ENCODE data around the gene ZFHX2. TPM values are rescaled to one million over a fixed set of nuclear protein-coding genes. Genes with fewer than 3 reads are reported as not detected.

The ZFHX2 gene
- total and polyA plus RNA-seq, 4 experiments from 2014 or later, result 0.35 to 0.36 TPM; not detected in 2

DNA sequence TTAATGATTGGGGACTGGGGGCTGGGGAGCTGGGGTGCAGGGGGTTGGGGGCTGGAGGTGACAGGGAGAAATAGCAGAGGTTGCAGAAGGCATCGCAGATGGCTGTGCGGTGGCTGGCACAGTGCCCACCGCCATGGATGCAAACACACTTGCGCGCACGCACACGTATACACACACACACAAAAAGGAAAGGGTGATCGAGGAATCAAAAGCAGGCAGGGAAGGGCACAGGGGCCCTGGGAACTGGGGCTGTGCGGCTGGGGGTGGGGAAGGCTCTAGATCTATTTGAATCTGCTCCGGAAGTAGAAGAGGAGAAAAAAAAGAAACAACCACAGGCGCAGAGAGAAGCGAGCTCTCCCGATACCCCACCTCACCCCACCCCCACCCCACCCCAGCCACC is 39.4 kb downstream of the ZFHX2 start:
- Mint-ChIP-seq H3K27ac (peak overlapping the region in 3 of 7 donors; percentile 21 to 62 (median 52)), H3K4me3 (peak overlapping the region; percentile 71 to 89 (median 82)), H3K27me3 (no peaks in the 10 kb centered on the region), H3K36me3 (peaks cover 0 to 6% of the 10 kb centered on the region in 2 donors), H3K4me1 (peaks cover 2 to 11% (median 6%) of the 10 kb centered on the region in 4 donors), H3K9me3 (peaks cover 0 to 2% (median 0%) of the 10 kb centered on the region in 8 donors)
- ChIA-PET CTCF (ENCODE audit: partially characterized antibody) (no interaction called here), POLR2A (ENCODE audit: partially characterized antibody) (no interaction called here)
- Histone ChIP-seq H3K27ac (ENCODE audit: low read depth, low read length) (no peak overlapping the region), H3K27me3 (ENCODE audit: insufficient read depth, low read length) (no peaks in the 10 kb centered on the region), H3K9me3 (ENCODE audit: control insufficient read depth in 1 of 2, low read length in 2 of 2) (no peaks in the 10 kb centered on the region), H3K36me3 (ENCODE audit: insufficient read depth, low read length) (no peaks in the 10 kb centered on the region), H3K4me1 (ENCODE audit: insufficient read depth, low read length) (peaks cover 5% of the 10 kb centered on the region), H3K4me3 (ENCODE audit: low read length in 2 of 2) (no peak overlapping the region)
- intact Hi-C loops (cut with micrococcal nuclease), result no loop called here
- DNase-seq, result peak in 3 of 5 donors; percentile 1 to 3 (median 2)

DNA sequence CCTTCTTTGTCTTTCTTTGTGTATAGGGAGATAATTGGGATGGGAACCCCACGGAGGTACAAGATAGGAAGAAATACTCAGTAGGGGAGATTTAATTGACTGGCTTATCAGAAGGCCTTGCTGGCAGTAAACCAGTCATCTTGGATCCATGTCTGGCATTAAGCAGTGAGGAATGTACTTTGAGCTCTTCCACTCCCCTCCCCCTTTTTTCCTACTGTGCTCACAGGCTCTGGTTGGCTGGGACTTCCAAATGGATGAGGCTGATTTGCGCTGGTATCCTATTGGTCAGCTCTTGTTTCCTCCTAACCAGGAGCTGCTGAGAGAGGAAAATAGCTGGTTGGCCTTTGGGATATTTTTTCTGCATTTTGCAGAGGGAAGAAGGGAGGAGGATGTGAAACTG is 57.3 kb downstream of the ZFHX2 start:
- no peak overlapping the region for H3K4me3 Mint-ChIP-seq
- POLR2A ChIA-PET (ENCODE audit: partially characterized antibody), result no interaction called here
- H3K4me1 Mint-ChIP-seq, result no peaks in the 10 kb centered on the region
- CTCF ChIA-PET (ENCODE audit: partially characterized antibody), result no interaction called here
- no peak overlapping the region for H3K4me3 ChIP-seq (ENCODE audit: low read length in 2 of 2)
- no peaks in the 10 kb centered on the region for H3K27me3 Mint-ChIP-seq
- H3K27ac ChIP-seq (ENCODE audit: low read depth, low read length), result no peak overlapping the region
- DNase-seq, result no peak
- H3K36me3 ChIP-seq (ENCODE audit: insufficient read depth, low read length), result no peaks in the 10 kb centered on the region
- H3K9me3 ChIP-seq (ENCODE audit: control insufficient read depth in 1 of 2, low read length in 2 of 2), result no peaks in the 10 kb centered on the region
- no peaks in the 10 kb centered on the region for H3K9me3 Mint-ChIP-seq
- no peaks in the 10 kb centered on the region for H3K4me1 ChIP-seq (ENCODE audit: insufficient read depth, low read length)
- H3K27ac Mint-ChIP-seq, result no peak overlapping the region
- intact Hi-C loops (cut with micrococcal nuclease), result no loop called here
- no peaks in the 10 kb centered on the region for H3K27me3 ChIP-seq (ENCODE audit: insufficient read depth, low read length)
- H3K36me3 Mint-ChIP-seq, result peaks cover 0 to 21% of the 10 kb centered on the region in 2 donors

DNA sequence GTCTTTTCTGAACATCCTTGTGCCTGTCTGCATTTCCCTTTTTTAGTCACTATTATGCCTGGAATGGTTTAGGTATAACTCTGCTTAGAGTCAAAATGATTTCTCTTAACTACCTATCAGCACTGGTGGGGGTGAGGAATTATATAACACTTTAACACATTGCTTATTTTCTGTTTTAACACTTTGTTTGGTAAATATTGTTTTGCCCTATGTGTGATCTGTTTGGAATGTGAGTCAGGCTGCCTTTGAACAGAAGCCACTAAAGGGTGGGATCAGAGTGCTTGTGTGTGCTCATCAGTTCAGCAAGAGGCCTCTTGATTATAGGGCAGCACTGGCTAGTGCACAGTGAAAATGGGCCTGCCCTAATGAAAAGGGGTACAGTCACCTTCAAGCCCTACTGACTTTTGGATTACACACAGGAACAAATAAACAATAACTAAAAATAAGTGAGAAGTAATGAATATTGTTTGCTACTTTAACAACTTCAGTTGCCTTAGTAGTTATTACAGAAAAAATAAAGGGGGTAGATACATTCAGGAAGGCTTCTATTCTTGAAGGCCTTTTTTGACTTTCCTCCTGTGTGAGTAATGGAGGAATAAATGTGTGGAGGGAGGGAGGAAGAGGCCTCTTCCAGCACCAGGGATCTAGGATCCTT is 58.8 kb downstream of the ZFHX2 start:
- no peak overlapping the region for H3K4me3 Mint-ChIP-seq
- no peak for DNase-seq
- CTCF ChIA-PET (ENCODE audit: partially characterized antibody), result no interaction called here
- peaks cover 5 to 21% of the 10 kb centered on the region in 2 donors for H3K36me3 Mint-ChIP-seq
- no peak overlapping the region for H3K4me3 ChIP-seq (ENCODE audit: low read length in 2 of 2)
- no peaks in the 10 kb centered on the region for H3K4me1 ChIP-seq (ENCODE audit: insufficient read depth, low read length)
- H3K9me3 Mint-ChIP-seq, result no peaks in the 10 kb centered on the region
- POLR2A ChIA-PET (ENCODE audit: partially characterized antibody), result no interaction called here
- H3K4me1 Mint-ChIP-seq, result no peaks in the 10 kb centered on the region
- no peaks in the 10 kb centered on the region for H3K9me3 ChIP-seq (ENCODE audit: control insufficient read depth in 1 of 2, low read length in 2 of 2)
- H3K27ac ChIP-seq (ENCODE audit: low read depth, low read length), result no peak overlapping the region
- H3K27ac Mint-ChIP-seq, result peak overlapping the region in 1 of 7 donors; percentile 40
- no peaks in the 10 kb centered on the region for H3K36me3 ChIP-seq (ENCODE audit: insufficient read depth, low read length)
- H3K27me3 ChIP-seq (ENCODE audit: insufficient read depth, low read length), result no peaks in the 10 kb centered on the region
- H3K27me3 Mint-ChIP-seq, result no peaks in the 10 kb centered on the region
- intact Hi-C loops (cut with micrococcal nuclease), result no loop called here

DNA sequence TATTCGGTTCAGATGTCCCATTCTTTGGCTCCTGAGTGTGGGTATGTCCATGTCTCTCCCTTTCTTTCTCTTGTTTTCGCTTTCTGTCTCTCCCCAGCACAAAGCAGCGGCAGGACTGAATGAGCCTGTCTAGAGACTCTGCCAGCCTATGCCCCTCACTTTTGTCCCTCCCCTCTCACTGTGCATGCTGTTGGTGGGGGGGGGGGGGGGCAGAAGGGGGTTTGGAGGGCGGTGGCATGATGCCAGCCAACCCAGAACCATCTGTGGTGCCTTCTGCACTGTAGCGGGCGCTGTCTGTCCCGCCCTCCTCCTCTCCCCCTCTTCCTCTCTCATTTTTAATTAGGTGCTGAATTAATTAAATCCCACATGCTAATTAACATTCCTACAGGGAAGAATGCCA is 64.3 kb downstream of the ZFHX2 start:
- no peaks in the 10 kb centered on the region for H3K27me3 Mint-ChIP-seq
- no peak for DNase-seq
- no peaks in the 10 kb centered on the region for H3K9me3 Mint-ChIP-seq
- Histone ChIP-seq H3K36me3 (ENCODE audit: insufficient read depth, low read length) (peaks cover 12% of the 10 kb centered on the region), H3K9me3 (ENCODE audit: control insufficient read depth in 1 of 2, low read length in 2 of 2) (no peaks in the 10 kb centered on the region), H3K4me3 (ENCODE audit: low read length in 2 of 2) (no peak overlapping the region), H3K27ac (ENCODE audit: low read depth, low read length) (no peak overlapping the region), H3K27me3 (ENCODE audit: insufficient read depth, low read length) (no peaks in the 10 kb centered on the region), H3K4me1 (ENCODE audit: insufficient read depth, low read length) (no peaks in the 10 kb centered on the region)
- ChIA-PET POLR2A (ENCODE audit: partially characterized antibody) (no interaction called here), CTCF (ENCODE audit: partially characterized antibody) (interaction anchor here (1.4 kb wide), 1 partner anchor 9 kb away, joined by 3 read pairs; no protein-coding TSS in a partner anchor)
- intact Hi-C loops (cut with micrococcal nuclease), result no loop called here
- no peak overlapping the region for H3K27ac Mint-ChIP-seq
- peaks cover 0 to 4% (median 0%) of the 10 kb centered on the region in 4 donors for H3K4me1 Mint-ChIP-seq
- peaks cover 34 to 40% of the 10 kb centered on the region in 2 donors for H3K36me3 Mint-ChIP-seq
- no peak overlapping the region for H3K4me3 Mint-ChIP-seq

DNA sequence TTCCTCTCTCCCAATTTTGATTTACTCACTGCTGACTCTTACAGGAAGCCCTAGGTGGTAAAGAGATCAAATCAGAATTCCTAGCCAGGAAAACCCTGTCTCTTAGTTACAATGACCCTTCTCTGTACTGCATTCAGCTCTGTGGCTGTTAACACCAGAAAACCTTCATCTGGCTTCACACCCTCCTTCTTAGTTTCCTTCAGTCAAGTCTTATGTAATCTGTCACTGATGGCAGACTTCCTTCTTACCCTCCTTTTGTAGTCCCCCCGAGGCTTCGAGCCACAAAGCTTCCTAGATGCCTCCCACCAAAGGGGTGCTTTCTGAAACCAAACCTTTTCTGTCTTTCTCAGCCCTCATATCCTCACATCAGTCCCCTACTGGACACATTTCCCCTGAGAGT is 65.5 kb downstream of the ZFHX2 start:
- no peak overlapping the region for H3K27ac Mint-ChIP-seq
- no peaks in the 10 kb centered on the region for H3K9me3 Mint-ChIP-seq
- no peaks in the 10 kb centered on the region for H3K4me1 ChIP-seq (ENCODE audit: insufficient read depth, low read length)
- CTCF ChIA-PET (ENCODE audit: partially characterized antibody), result interaction anchor here (4.3 kb wide), 1 partner anchor 73 kb away, joined by 22 read pairs; no protein-coding TSS in a partner anchor
- H3K4me3 Mint-ChIP-seq, result no peak overlapping the region
- no peaks in the 10 kb centered on the region for H3K27me3 Mint-ChIP-seq
- H3K9me3 ChIP-seq (ENCODE audit: control insufficient read depth in 1 of 2, low read length in 2 of 2), result no peaks in the 10 kb centered on the region
- H3K27ac ChIP-seq (ENCODE audit: low read depth, low read length), result no peak overlapping the region
- no peak for DNase-seq
- no peak overlapping the region for H3K4me3 ChIP-seq (ENCODE audit: low read length in 2 of 2)
- peaks cover 12% of the 10 kb centered on the region for H3K36me3 ChIP-seq (ENCODE audit: insufficient read depth, low read length)
- intact Hi-C loops (cut with micrococcal nuclease), result no loop called here
- POLR2A ChIA-PET (ENCODE audit: partially characterized antibody), result no interaction called here
- peaks cover 42 to 44% of the 10 kb centered on the region in 2 donors for H3K36me3 Mint-ChIP-seq
- peaks cover 0 to 4% (median 1%) of the 10 kb centered on the region in 4 donors for H3K4me1 Mint-ChIP-seq
- H3K27me3 ChIP-seq (ENCODE audit: insufficient read depth, low read length), result no peaks in the 10 kb centered on the region

DNA sequence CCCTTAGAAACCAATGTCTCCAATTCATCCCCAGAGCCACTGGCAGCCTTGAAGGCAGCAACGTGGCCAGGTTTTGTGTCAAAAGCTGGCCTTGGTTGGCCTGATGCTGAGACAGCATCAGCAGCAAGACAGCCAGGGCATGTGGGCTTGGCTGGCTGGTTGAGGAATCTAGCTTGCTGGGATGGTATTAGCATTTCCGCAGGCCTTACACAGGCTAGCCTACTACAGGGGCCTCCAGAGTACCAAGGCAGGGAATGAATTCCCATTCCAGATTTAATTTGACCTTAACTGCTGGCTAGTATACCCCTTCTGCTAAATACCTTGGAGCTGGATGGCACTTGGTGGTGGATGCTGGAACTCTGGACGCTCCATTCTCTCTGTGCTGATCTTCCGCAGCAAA is 66.2 kb downstream of the ZFHX2 start:
- Histone ChIP-seq H3K27me3 (ENCODE audit: insufficient read depth, low read length) (no peaks in the 10 kb centered on the region), H3K9me3 (ENCODE audit: control insufficient read depth in 1 of 2, low read length in 2 of 2) (no peaks in the 10 kb centered on the region), H3K4me3 (ENCODE audit: low read length in 2 of 2) (no peak overlapping the region), H3K4me1 (ENCODE audit: insufficient read depth, low read length) (no peaks in the 10 kb centered on the region), H3K36me3 (ENCODE audit: insufficient read depth, low read length) (peaks cover 12% of the 10 kb centered on the region), H3K27ac (ENCODE audit: low read depth, low read length) (no peak overlapping the region)
- H3K36me3 Mint-ChIP-seq, result peaks cover 43 to 48% of the 10 kb centered on the region in 2 donors
- no peaks in the 10 kb centered on the region for H3K27me3 Mint-ChIP-seq
- no peaks in the 10 kb centered on the region for H3K9me3 Mint-ChIP-seq
- CTCF ChIA-PET (ENCODE audit: partially characterized antibody), result interaction anchor here (1.7 to 4.3 kb wide), 2 partner anchors 56 to 74 kb away, joined by 4 to 22 read pairs; no protein-coding TSS in a partner anchor
- no peak overlapping the region for H3K4me3 Mint-ChIP-seq
- POLR2A ChIA-PET (ENCODE audit: partially characterized antibody), result no interaction called here
- no peak for DNase-seq
- intact Hi-C loops (cut with micrococcal nuclease), result no loop called here
- H3K27ac Mint-ChIP-seq, result no peak overlapping the region
- peaks cover 0 to 4% (median 1%) of the 10 kb centered on the region in 4 donors for H3K4me1 Mint-ChIP-seq

DNA sequence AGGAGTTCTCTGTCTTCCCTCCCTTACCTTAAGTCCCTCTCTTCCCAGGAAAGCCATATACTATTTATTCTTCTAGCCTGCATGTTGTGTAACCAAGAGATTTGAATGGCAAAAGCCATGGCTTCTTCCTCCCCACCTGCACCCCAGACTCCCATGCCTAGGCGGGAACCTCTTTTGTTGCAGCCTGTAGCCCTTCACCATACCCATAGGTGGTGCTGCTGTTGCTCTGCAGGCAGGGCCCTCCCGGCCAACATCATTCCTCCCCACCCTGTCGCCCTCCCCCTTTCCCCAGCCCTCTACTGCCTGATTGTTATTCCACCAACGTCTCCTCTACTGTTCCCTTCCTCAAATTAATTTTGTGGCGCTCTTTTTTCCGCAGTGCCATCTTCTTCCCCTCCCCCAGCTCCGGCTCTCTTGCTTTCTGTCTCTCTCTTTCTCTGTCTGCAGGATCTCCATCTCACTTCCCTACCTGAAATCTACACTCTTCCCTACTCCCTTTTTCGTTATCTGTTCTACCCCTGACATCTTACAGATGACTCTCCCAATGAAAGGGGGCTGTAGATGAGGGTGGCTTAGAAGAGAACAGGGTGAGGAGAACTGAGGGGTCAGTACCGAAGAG is 68.2 kb downstream of the ZFHX2 start:
- H3K9me3 Mint-ChIP-seq, result no peaks in the 10 kb centered on the region
- Histone ChIP-seq H3K36me3 (ENCODE audit: insufficient read depth, low read length) (peaks cover 16% of the 10 kb centered on the region), H3K27me3 (ENCODE audit: insufficient read depth, low read length) (no peaks in the 10 kb centered on the region), H3K27ac (ENCODE audit: low read depth, low read length) (no peak overlapping the region), H3K4me1 (ENCODE audit: insufficient read depth, low read length) (no peaks in the 10 kb centered on the region), H3K9me3 (ENCODE audit: control insufficient read depth in 1 of 2, low read length in 2 of 2) (no peaks in the 10 kb centered on the region), H3K4me3 (ENCODE audit: low read length in 2 of 2) (no peak overlapping the region)
- DNase-seq, result no peak
- peaks cover 0 to 4% (median 2%) of the 10 kb centered on the region in 4 donors for H3K4me1 Mint-ChIP-seq
- ChIA-PET POLR2A (ENCODE audit: partially characterized antibody) (no interaction called here), CTCF (ENCODE audit: partially characterized antibody) (interaction anchor here (4.3 kb wide), 1 partner anchor 76 kb away, joined by 22 read pairs; no protein-coding TSS in a partner anchor)
- peaks cover 45 to 50% of the 10 kb centered on the region in 2 donors for H3K36me3 Mint-ChIP-seq
- intact Hi-C loops (cut with micrococcal nuclease), result no loop called here
- no peak overlapping the region for H3K4me3 Mint-ChIP-seq
- no peaks in the 10 kb centered on the region for H3K27me3 Mint-ChIP-seq
- H3K27ac Mint-ChIP-seq, result no peak overlapping the region

Measured in CD4-positive, alpha-beta memory T cell (primary cell).